HL-60 (cell line): ENCODE data around the gene KRTAP2-1.

Experiments used
- DNase-seq, 2 experiments: peaks; one replicate each; pipeline ENCODE4 v3.0.0-alpha.2; 2010 to 2020; ENCODE audit warnings: low read depth in 1 of 2, low spot score in 1 of 2
- H3K27ac ChIP-seq: fragments of 250-450 bp; sonication (Bioruptor Pico); replicated peaks from 2 replicates; pipeline ENCODE4 v1.5.1; 2020; ENCODE audit warnings: mild to moderate bottlenecking, moderate library complexity
- H3K27me3 ChIP-seq: fragments of 250-450 bp; sonication (Bioruptor Pico); 2 replicates; pipeline ENCODE4 v1.5.1; 2021; ENCODE audit warnings: mild to moderate bottlenecking, moderate library complexity; ENCODE audit not compliant: insufficient read depth, poor library complexity, severe bottlenecking
- H3K4me3 ChIP-seq: replicated peaks from 2 replicates; pipeline ENCODE4 v1.5.1; 2011; ENCODE audit warnings: mild to moderate bottlenecking, control low read depth, low read length; ENCODE audit not compliant: insufficient read depth
- GABPA ChIP-seq: IDR thresholded peaks from 2 replicates; pipeline ENCODE4 v1.6.1; 2012; ENCODE audit warnings: low read depth
- POLR2AphosphoS5 ChIP-seq: IDR thresholded peaks from 2 replicates; pipeline ENCODE4 v1.6.1; 2012; ENCODE audit warnings: low read depth
- SPI1 ChIP-seq: IDR thresholded peaks from 2 replicates; pipeline ENCODE4 v1.6.1; 2012; ENCODE audit warnings: low read depth, mild to moderate bottlenecking, borderline replicate concordance
- TF ChIP-seq, protein P1 (sequence below): IDR thresholded peaks from one replicate; pipeline ENCODE4 v1.5.1; 2011; ENCODE audit warnings: low read length, control low read depth, inconsistent platforms; ENCODE audit not compliant: insufficient read depth
- TF ChIP-seq, protein P2 (sequence below): IDR thresholded peaks from 2 replicates; pipeline ENCODE4 v1.6.1; 2012; ENCODE audit warnings: low read depth; ENCODE audit not compliant: insufficient replicate concordance

KRTAP2-1 gene

DNA sequence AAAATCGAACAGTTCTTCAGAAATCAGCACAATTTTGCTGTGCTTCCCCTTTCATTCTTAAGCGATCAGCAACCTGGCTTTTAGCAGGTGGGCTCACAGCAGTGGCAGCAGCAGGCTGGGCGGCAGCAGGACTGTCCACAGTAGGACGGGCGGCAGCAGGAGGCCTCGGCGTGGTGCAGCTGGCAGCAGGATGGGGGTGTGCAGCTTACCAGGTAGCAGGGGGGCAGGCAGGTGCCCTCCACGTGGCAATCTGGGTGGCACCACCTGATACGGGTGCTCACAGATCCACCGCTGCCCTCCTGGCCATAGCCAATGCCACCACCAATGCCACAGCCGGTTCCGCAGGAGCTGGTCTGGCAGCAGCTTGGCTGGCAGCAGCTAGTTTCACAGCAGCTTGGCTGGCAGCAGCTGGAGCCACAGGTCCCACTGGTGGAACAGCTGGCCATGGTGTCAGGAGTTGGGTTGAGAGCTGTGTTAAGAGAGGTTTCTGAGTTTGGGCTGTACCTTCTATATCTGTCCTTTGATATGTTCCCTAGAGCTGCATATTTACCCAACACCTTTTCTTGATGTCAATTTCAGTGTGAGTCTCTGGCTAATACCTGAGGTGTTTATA lies 17.4 kb downstream of the KRTAP2-1 start, which contains the start of gene KRTAP1-4:
Gene KRTAP1-4, minus strand, starts transcription at position 563 of the 613 bp plus-strand sequence. Its CDS starts 117 bp downstream, at position 446.
- Histone ChIP-seq H3K27me3 (peaks cover 3% of the 10 kb centered on the region), H3K4me3 (no peak within 1 kb of the TSS)
- TF ChIP-seq, protein P1, sequence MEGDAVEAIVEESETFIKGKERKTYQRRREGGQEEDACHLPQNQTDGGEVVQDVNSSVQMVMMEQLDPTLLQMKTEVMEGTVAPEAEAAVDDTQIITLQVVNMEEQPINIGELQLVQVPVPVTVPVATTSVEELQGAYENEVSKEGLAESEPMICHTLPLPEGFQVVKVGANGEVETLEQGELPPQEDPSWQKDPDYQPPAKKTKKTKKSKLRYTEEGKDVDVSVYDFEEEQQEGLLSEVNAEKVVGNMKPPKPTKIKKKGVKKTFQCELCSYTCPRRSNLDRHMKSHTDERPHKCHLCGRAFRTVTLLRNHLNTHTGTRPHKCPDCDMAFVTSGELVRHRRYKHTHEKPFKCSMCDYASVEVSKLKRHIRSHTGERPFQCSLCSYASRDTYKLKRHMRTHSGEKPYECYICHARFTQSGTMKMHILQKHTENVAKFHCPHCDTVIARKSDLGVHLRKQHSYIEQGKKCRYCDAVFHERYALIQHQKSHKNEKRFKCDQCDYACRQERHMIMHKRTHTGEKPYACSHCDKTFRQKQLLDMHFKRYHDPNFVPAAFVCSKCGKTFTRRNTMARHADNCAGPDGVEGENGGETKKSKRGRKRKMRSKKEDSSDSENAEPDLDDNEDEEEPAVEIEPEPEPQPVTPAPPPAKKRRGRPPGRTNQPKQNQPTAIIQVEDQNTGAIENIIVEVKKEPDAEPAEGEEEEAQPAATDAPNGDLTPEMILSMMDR = no peak
- TF ChIP-seq SPI1 (no peak), GABPA (no peak), POLR2AphosphoS5 (no peak)
- TF ChIP-seq, protein P2, sequence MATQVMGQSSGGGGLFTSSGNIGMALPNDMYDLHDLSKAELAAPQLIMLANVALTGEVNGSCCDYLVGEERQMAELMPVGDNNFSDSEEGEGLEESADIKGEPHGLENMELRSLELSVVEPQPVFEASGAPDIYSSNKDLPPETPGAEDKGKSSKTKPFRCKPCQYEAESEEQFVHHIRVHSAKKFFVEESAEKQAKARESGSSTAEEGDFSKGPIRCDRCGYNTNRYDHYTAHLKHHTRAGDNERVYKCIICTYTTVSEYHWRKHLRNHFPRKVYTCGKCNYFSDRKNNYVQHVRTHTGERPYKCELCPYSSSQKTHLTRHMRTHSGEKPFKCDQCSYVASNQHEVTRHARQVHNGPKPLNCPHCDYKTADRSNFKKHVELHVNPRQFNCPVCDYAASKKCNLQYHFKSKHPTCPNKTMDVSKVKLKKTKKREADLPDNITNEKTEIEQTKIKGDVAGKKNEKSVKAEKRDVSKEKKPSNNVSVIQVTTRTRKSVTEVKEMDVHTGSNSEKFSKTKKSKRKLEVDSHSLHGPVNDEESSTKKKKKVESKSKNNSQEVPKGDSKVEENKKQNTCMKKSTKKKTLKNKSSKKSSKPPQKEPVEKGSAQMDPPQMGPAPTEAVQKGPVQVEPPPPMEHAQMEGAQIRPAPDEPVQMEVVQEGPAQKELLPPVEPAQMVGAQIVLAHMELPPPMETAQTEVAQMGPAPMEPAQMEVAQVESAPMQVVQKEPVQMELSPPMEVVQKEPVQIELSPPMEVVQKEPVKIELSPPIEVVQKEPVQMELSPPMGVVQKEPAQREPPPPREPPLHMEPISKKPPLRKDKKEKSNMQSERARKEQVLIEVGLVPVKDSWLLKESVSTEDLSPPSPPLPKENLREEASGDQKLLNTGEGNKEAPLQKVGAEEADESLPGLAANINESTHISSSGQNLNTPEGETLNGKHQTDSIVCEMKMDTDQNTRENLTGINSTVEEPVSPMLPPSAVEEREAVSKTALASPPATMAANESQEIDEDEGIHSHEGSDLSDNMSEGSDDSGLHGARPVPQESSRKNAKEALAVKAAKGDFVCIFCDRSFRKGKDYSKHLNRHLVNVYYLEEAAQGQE = no peak

DNA sequence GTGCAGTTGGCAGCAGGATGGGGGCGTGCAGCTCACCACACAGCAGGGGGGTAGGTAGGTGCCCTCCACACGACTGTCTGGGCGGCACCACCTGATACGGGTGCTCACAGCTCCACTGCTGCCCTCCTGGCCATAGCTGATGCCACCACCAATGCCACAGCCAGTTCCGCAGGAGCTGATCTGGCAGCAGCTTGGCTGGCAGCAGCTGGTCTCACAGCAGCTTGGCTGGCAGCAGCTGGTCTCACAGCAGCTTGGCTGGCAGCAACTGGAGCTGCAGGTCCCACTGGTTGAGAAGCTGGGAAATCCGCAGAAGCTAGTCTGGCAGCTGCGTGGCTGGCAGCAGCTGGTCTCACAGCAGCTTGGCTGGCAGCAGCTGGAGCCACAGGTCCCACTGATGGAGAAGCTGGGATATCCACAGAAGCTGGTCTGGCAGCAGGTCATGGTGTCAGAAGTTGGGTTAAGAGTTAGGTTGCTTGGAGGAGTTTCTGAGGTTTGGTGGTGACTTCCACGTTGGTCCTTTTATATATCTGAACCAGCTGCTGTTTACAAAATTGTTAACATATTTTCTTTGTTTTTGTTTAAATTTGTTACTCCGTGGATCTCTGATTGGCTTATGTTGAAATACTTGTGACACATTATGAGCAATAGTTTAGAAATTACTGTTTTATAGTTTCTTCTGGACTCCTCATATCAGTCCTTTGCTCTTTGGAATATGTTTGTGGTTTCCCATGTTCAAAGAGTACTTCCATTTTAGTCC lies 20.2 kb downstream of the KRTAP2-1 start, which contains the start of gene KRTAP1-5:
Gene KRTAP1-5, minus strand, starts transcription at position 494 of the 757 bp plus-strand sequence. Its CDS starts 53 bp downstream, at position 441.
- TF ChIP-seq, protein P2 = no peak
- no peak for TF ChIP-seq POLR2AphosphoS5
- TF ChIP-seq SPI1 = no peak
- TF ChIP-seq, protein P1 = no peak
- TF ChIP-seq GABPA = no peak
- Histone ChIP-seq H3K4me3 (no peak within 1 kb of the TSS), H3K27ac (no peak within 1 kb of the TSS), H3K27me3 (peaks cover 3% of the 10 kb centered on the region)
- DNase-seq = no peak

More for the DNA sequence above, 17.4 kb downstream of the KRTAP2-1 start, which contains the start of gene KRTAP1-4:
- H3K27ac ChIP-seq = no peak within 1 kb of the TSS
- no peak for DNase-seq

DNA sequence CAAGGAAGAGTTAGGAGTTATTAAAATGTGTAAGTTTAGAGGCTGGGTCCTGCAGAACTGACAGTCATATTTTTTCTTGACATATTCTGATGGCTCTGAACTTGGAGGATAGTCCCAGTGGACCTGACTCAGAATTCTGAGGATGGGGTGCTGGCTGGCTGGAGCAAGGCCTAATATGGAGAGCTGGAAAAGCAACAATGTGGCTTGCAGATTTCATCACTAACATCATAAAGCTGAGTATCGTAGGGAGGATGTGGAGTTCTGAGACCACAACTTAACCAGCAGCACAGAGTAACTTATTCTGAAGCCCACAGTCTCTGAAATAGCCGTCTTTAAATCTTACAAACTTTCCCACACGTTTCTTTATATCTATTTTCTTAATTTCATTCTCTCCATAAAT lies 22.4 kb downstream of the KRTAP2-1 start:
- Histone ChIP-seq H3K27me3 (peaks cover 3% of the 10 kb centered on the region), H3K27ac (no peak overlapping the region), H3K4me3 (no peak overlapping the region)
- no peak for DNase-seq
- TF ChIP-seq POLR2AphosphoS5 = no peak
- no peak for TF ChIP-seq GABPA
- no peak for TF ChIP-seq SPI1
- TF ChIP-seq, protein P1 = no peak
- TF ChIP-seq, protein P2 = no peak
